GM10248 (cell line): ENCODE measurements around the gene EEFSEC.

Experiments used
- CTCF ChIA-PET: fragments of 300-600 bp; sonication (Branson Sonifier 250); formaldehyde crosslinking; extraction: SDS; loops from one replicate; lab custom pipeline; 2021; ENCODE audit warnings: antibody characterized with exemption; lab: Yijun Ruan, JAX
- POLR2A ChIA-PET: fragments of 350-650 bp; sonication (Branson Sonifier 250); formaldehyde crosslinking; extraction: SDS; loops from one replicate; lab custom pipeline; 2020; ENCODE audit warnings: antibody characterized with exemption; lab: Yijun Ruan, JAX
- DNase-seq: peaks from one replicate; pipeline ENCODE4 v3.0.0; 2012; ENCODE audit errors: extremely low spot score
- TF ChIP-seq, protein P1 (sequence below): IDR thresholded peaks from 2 replicates; pipeline ENCODE4 v1.5.1; 2012; ENCODE audit warnings: mild to moderate bottlenecking, low read depth; ENCODE audit errors: extremely low read depth, missing control alignments, control extremely low read depth

The EEFSEC gene

DNA sequence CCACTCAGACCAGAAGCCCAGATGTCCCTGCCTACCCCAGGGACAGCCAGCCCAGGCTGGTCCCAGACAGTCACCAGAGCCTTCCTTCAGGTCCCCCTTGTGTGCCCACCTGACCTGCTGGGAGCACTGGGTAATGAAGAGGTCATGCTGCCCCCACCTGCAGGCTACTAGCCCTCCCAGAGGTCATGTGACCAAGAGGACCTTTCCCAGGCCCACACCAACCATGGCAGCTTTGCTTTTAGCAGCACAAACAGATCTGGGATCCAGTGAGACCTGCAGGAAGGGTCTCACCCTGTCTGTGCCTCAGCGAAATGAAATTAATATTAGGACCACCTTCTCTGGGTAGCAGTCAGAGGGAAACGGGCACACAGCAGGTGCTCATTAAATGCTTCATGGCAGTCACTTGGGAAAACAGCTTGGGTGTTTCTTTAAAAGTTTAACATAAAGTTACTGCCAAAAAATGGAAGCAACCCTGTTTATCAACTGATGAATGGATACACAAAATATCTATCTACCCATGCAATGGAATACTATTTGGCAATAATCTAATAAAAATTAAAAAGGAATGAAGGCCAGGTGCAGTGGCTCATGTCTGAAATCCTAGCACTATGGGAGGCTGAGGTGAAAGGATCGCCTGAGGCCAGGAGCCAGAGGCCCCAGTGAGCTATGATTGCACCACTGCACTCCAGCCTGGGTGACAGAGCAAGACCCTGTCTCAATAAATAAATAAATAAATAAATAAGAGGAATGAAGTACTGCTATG, 269.7 kb downstream of the EEFSEC start:
- ChIA-PET POLR2A (no interaction called here), CTCF (interaction anchor here (1.0 to 6.4 kb wide), 5 partner anchors 13 to 184 kb away, joined by 3 to 69 read pairs (median 4); no protein-coding TSS in a partner anchor)
- TF ChIP-seq, protein P1, sequence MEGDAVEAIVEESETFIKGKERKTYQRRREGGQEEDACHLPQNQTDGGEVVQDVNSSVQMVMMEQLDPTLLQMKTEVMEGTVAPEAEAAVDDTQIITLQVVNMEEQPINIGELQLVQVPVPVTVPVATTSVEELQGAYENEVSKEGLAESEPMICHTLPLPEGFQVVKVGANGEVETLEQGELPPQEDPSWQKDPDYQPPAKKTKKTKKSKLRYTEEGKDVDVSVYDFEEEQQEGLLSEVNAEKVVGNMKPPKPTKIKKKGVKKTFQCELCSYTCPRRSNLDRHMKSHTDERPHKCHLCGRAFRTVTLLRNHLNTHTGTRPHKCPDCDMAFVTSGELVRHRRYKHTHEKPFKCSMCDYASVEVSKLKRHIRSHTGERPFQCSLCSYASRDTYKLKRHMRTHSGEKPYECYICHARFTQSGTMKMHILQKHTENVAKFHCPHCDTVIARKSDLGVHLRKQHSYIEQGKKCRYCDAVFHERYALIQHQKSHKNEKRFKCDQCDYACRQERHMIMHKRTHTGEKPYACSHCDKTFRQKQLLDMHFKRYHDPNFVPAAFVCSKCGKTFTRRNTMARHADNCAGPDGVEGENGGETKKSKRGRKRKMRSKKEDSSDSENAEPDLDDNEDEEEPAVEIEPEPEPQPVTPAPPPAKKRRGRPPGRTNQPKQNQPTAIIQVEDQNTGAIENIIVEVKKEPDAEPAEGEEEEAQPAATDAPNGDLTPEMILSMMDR: no peak
- no peak for DNase-seq

DNA sequence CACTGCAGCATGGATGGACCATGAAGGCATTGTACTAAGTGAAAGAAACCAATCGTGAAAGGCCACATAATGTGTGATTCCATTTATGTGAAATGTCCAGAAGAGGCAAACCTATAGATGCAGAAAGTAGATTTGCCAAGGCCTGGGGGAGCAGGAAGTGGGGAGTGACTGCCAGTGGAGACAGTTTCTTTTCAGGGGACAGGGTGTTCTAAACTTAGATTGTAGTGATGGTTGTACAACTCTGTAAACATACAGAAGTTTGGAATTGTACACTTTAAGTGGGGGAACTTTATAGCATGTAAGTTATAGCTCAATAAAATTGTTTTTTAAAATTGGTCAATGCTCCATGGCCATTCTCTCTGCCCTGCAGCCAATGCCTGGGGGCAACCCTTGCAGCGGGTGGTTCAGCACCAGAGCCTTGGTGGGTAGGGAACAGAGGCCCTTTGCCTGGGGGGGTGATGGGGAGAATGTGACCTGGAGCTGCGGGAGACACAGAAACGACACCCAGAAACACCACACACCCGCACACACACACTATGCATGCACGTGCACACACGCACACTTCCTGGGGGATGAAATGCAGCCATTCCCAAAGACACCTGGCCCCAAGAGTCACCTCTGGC, 270.4 kb downstream of the EEFSEC start:
- CTCF ChIA-PET: interaction anchor here (1.0 to 6.4 kb wide), 5 partner anchors 11 to 328 kb away, joined by 3 to 69 read pairs (median 9); no protein-coding TSS in a partner anchor
- TF ChIP-seq, protein P1: no peak
- no peak for DNase-seq
- POLR2A ChIA-PET: no interaction called here

DNA sequence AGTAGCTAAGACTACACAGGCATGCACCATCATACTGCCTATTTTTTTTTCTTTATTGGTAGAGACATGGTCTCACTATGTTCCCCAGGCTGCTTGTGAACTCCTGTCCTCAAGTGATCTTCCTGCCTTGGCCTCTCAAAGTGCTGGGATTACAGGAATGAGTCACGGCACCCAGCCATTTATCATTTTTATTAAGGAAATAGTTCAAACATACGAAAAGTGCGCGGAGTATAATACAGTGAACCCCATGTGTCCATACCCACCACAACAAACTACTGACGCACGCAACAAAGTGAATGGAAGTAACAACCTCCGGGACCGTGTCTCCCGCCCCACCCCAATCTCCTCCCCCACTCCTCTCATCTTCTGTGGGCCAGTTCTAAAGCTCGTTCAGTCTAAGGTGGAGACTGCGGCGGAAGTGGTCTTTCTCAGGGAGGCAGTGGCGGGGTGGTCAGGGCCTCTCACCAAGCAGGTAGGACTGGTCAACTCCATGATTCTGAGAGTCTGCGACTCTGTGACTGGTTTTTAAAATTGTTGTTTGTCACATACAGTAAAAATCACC, 271.3 kb downstream of the EEFSEC start:
- POLR2A ChIA-PET: no interaction called here

DNA sequence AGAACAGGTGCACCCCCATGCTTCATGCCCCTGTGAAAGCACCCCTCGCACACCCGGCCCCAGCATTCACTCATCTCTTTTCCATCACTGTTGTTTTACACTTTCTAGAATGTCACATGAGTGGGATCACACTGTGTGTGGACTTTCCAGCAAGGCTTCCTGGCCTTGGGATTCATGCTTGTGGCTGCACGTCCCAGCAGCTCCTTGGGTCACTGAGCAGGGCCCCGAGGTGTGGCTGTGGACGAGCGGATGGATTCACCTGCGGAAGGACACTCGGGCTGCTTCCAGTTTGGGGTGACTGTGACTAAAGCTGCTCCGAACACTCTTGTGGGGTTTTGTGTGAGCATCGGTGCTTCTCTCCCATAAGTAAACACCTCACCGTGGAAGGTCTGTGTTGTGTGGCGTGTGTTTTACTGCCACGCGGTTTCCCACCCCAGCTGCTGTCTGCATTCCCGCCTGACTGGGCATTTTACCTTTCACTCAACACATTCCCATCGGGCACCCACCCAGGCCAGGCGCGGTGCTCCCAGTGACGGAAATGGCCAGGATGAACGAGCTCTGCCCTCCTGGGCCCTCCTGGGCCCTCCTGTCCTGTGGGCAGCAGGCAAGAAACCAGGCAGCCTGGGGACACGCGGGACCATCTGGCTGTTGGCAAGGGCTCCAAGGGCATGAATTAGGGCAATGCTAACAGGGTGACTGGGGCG, 272.0 kb downstream of the EEFSEC start:
- TF ChIP-seq, protein P1: no peak
- CTCF ChIA-PET: interaction anchor here (0.5 to 6.4 kb wide), 28 partner anchors 9 to 330 kb away, joined by 3 to 69 read pairs (median 3); no protein-coding TSS in a partner anchor
- POLR2A ChIA-PET: no interaction called here
- DNase-seq: no peak

More for the DNA sequence above, 271.3 kb downstream of the EEFSEC start:
- TF ChIP-seq, protein P1: no peak
- no peak for DNase-seq
- CTCF ChIA-PET: interaction anchor here (1.2 to 6.4 kb wide), 5 partner anchors 11 to 329 kb away, joined by 3 to 69 read pairs (median 9); no protein-coding TSS in a partner anchor

- CTCF ChIA-PET: interaction anchor here (0.5 to 6.4 kb wide), 27 partner anchors 9 to 330 kb away, joined by 3 to 69 read pairs (median 3); no protein-coding TSS in a partner anchor
- TF ChIP-seq, protein P1: no peak
- POLR2A ChIA-PET: no interaction called here
- DNase-seq: no peak
Observed at GRCh38 chr3:128425846-128426127, 272.5 kb downstream of the EEFSEC start.
